ENCODE data around the gene PITX3.

GRCh38 chr10:102195296-102195870 lies 45.9 kb downstream of the PITX3 start:
- no peak for TF ChIP-seq CTCF (IDR thresholded peaks at IDR 0.05 in 8 of 11, conservative IDR thresholded peaks at IDR 0.05 in 3 of 11)
- no peak for TF ChIP-seq POLR2A (IDR thresholded peaks at IDR 0.05)
- no peak for TF ChIP-seq POLR2AphosphoS5 (IDR thresholded peaks at IDR 0.05)
